Hematopoietic multipotent progenitor cell treated with erythropoietin and hydrocortisone succinate and interleukin-3 and kit ligand, for 15 days (in vitro differentiated cells): ENCODE data around the gene TMEM60.

ENCODE experiments used
- DNase-seq: peaks from one replicate; pipeline ENCODE4 v3.0.0-alpha.2; 2015; ENCODE audit warnings: low spot score

Gene TMEM60

GRCh38 chr7:77770316-77770715 is 27.9 kb downstream of the TMEM60 start:
- DNase-seq = no peak

DNA sequence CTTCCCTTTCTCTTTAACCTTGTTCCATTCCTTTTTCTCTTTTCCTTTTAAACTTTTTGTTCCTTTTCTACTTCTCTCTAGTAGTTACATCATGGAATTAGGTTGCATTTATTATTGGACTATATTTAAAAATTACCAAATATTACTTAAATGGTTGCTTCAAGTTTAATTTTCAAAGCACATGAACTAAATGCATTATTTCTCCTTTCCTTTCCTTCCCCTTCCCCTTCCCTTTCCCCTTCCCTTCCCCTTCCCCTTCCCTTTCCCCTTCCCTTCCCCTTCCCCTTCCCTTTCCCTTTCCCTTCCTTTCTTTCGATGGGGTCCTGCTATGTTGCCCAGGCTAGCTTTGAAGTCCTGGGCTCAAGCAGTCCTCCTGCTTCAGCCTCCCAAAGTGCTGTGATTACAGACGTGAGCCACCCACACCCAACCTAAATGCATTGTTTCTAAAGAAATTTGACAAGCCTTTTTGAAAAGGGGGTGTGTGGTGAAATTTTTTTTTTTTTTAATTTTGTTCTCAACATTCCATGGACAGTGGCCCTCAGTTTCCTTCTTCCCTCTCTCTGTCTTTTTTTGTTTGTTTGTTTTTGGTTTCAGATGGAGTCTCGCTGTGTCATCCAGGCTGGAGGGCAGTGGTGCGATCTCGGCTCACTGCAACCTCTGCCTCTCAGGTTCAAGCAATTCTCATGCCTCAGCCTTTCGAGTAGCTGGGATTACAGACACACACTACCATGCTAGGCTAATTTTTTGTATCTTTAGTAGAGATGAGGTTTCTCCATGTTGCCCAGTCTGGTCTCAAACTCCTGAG is 31.2 kb downstream of the TMEM60 start:
- no peak for DNase-seq

- DNase-seq = no peak
Observed at GRCh38 chr7:77765906-77766800, 32.1 kb downstream of the TMEM60 start.

GRCh38 chr7:77765481-77765880 is 32.8 kb downstream of the TMEM60 start:
- DNase-seq = no peak

GRCh38 chr7:77760809-77761453 is 37.3 kb downstream of the TMEM60 start:
- no peak for DNase-seq

- peak; percentile 85 for DNase-seq
Observed at GRCh38 chr7:77759294-77759889, 38.8 kb downstream of the TMEM60 start.

DNA sequence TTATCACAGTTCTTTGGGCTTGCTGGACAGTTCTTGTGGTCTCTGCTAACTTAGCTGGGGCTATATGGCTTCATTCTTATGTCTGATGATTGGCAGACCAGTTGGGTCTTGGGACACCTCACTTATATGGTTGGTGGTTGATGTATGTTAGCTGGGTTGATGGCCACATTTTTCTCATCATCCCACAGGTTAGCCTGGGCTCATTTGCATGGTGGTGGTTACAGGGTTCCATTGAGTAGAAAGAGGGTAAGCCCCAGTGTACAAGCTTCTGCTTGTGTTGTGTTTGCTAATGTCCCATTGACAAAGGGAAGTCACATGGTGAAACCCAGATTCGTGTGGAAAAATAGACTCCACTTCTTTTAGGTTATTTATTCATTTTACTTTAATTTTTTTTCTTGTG is 40.6 kb downstream of the TMEM60 start:
- DNase-seq = no peak

- no peak for DNase-seq
Observed at GRCh38 chr7:77753173-77753572, 45.1 kb downstream of the TMEM60 start.

GRCh38 chr7:77752016-77752415 is 46.2 kb downstream of the TMEM60 start:
- no peak for DNase-seq

- no peak for DNase-seq
Observed at GRCh38 chr7:77747718-77748117, 50.5 kb downstream of the TMEM60 start.

DNA sequence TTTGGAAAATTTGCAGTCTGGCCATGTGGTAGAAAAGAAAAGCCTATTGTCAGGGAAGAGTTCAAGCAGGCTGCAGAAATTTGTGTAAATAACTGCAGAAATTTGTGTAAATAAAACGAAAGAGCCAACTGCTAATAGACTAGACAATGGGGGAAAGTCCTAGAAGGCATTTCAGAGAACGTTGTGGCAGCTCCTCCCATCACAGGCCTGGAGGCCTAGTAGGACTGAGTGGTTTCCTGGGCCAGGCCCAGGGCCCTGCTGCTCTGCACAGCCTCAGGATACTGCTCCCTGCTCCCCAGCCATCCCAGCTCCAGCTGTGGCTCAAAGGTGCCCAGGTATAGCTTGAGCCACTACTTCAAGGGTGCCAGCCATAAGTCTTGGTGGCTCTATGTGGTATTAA is 51.1 kb downstream of the TMEM60 start:
- DNase-seq = no peak

DNA sequence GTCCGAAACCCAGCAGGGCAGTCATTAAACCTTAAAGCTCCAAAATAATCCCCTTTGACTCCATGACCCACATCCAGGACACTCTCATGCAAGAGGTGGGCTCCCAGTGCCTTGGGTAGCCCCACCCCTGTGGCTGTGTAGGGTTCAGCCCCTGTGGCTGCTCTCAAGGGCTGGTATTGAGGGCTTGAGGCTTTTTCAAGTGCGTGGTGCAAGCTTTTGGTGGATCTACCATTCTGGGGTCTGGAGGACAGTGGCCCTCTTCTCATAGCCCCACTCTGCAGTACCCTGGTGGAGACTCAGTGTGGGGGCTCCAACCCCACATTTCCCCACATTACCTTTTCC is 51.4 kb downstream of the TMEM60 start:
- no peak for DNase-seq

DNA sequence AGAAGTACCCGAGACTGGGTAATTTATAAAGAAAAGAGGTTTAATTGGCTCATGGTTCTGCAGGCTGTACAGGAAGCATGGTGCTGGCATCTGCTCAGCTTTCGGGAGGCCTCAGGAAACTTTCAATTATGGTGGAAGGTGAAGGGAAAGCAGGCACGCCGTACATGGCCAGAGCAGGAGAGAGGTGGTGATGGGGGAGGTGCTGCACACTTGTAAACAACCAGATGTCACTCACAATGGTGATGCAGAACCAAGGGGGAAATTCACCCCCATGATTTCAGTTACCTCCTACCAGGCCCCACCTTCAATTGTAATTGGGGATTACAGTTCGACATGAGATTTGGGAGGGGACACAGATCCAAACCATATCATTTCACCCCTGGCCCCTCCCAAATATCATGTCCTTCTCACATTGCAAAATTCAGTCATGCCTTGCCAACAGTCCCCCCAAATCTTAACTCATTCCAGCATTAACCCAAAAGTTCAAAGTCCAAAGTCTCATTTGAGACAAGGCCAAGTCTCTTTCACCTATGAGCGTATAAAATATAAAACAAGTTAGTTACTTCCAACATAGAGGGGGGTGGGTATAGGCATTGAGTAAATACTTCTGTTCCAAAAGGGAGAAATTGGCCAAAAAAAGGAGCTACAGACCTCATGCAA is 51.9 kb downstream of the TMEM60 start:
- DNase-seq = no peak

GRCh38 chr7:77745746-77746145 is 52.5 kb downstream of the TMEM60 start:
- DNase-seq = no peak
